Ramos (cell line): ENCODE measurements around the gene DPYSL4.

Experiments
- in situ Hi-C: fragments of 300-500 bp; cut with MboI; formaldehyde crosslinking; loops from one replicate; pipeline ENCODE4 v1.14.3; 2022; ENCODE audit warnings: low sequenced_read_pairs; ENCODE audit not compliant: unreplicated experiment

Gene DPYSL4

GRCh38 chr10:132247943-132248342 lies 61.2 kb downstream of the DPYSL4 start:
- in situ Hi-C loops, result no loop called here

GRCh38 chr10:132248455-132249225 lies 61.9 kb downstream of the DPYSL4 start:
- in situ Hi-C loops, result no loop called here

GRCh38 chr10:132249226-132249724 lies 62.5 kb downstream of the DPYSL4 start:
- in situ Hi-C loops, result no loop called here

GRCh38 chr10:132249824-132250375 lies 63.2 kb downstream of the DPYSL4 start:
- in situ Hi-C loops, result no loop called here

- in situ Hi-C loops, result no loop called here
These were observed 64.0 kb downstream of the DPYSL4 start for GRCh38 chr10:132250481-132251475.

- in situ Hi-C loops, result no loop called here
These were observed 65.2 kb downstream of the DPYSL4 start for GRCh38 chr10:132251928-132252327.

GRCh38 chr10:132252412-132252811 lies 65.7 kb downstream of the DPYSL4 start:
- in situ Hi-C loops, result no loop called here

GRCh38 chr10:132253092-132253687 lies 66.4 kb downstream of the DPYSL4 start:
- in situ Hi-C loops, result no loop called here

GRCh38 chr10:132254841-132255240 lies 68.1 kb downstream of the DPYSL4 start:
- in situ Hi-C loops, result no loop called here
